HG03521 (cell line): ENCODE measurements around the gene EEIG1.

Experiments
- ATAC-seq: cut with Tn5 transposase; IDR thresholded peaks from one replicate; pipeline ENCODE4 v1.9.1; 2021; ENCODE audit warnings: mild to moderate bottlenecking, moderate library complexity; ENCODE audit not compliant: unreplicated experiment

EEIG1 gene

DNA sequence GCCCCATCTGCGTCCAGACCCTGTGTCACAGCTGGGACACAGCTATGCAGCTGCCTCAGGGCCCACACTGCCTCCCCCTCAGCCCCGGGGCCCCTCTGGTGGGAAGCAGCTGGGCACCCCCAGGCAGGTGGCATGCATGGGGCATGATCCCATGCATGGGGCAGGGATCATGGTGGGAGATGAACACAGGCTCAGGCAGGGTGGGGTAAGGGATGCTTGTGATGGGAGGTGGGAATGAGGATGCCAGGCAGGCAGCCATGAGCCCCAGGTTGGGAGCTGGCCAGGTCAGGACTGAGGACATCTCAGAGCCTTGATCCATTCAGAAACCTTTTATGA, 19.7 kb downstream of the EEIG1 start:
- no peak for ATAC-seq

DNA sequence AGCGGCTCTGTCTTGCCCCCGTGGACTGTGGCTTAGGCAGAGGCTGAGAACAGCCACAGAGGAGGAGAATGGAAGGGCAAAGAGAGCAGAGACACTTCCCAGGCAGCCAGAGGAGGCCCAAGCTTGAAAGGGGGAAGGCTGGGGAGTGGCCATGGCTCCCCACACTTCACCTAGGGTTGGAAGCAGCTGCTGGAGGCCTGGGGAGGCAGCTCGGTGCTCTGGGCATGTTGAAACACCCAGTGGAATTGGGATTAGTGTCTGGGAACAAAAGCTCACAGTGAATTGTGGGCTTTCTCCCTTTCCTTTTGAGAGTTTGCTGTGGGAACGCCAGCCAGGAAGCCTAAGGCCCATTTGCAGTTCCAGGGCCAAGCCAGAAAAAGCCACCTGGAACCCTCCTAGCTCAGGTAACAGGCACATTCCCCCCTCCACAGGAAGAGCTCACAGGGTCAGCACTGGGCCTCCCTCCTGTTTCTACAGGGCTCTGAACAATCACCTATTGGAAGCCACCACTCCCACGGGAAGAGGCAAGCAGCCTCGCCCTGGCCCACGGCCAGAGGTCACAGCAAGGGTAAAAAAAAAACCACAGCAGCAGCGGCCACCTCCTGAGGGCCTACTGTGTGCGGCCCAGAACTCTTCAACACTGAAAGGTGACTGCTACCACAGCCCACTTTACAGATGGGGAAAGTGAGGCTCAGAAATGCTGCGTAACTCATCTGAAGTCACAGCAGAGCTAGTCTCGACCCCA, 20.2 kb downstream of the EEIG1 start:
- no peak for ATAC-seq

DNA sequence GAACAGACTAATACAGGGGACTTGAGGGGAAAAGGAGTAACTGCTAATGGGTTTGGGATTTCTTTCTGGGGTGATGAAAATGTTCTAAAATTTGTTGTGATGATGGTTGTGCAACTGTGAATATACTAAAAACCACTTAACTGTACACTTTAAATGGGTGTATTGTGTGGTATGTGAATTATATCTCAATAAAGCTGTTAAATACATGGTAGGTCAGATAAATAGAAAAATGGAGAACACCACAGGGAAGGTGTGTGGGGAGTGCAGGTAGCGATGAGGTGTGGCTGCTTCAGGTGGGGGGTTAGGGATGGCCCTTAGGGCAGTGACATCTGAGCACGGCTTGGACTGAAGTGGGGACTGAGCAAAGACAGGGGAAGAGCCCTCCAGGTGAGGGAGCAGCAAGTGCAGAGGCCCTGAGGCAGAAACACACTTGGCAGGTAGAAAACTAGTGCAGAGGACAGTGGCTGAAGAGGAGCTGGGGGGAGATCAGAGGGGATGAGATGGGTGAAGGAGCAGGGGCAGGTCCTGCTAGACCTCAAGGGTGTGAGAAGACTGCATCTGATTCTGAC, 20.9 kb downstream of the EEIG1 start:
- ATAC-seq: no peak

DNA sequence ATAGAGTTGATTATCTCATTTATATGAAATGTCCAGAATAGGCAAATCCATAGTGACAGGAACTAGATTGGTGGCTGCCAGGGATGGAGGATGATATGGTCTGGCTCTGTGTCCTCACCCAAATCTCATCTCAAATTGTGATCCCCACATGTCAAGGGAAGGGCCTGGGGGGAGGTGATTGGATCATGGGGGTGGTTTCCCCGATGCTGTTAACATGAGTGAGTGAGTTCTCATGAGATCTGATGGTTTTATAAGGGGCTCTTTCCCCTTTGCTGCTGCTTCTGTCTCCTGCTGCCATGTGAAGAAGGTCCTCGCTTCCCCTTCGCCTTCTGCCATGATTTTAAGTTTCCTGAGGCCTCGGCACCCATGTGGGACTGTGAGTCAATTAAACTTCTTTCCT, 21.4 kb downstream of the EEIG1 start:
- no peak for ATAC-seq

DNA sequence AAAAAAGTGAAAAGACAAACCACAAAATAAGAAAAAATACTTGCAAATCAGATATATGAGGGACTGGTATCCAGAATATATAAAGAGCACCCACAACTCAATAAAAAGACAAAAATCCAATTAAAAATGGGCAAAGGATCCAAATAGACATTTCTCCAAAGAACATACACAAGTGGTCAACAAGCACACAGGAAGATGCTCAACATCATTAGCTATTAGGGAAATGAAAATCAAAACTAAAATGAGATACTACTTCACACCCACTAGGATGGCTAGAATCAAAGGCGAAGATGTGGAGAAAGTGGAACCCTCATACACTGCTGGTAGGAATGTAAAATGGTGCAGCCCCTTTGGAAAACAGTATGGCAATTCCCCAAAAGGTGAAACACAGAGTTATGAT, 22.1 kb downstream of the EEIG1 start:
- ATAC-seq: no peak

DNA sequence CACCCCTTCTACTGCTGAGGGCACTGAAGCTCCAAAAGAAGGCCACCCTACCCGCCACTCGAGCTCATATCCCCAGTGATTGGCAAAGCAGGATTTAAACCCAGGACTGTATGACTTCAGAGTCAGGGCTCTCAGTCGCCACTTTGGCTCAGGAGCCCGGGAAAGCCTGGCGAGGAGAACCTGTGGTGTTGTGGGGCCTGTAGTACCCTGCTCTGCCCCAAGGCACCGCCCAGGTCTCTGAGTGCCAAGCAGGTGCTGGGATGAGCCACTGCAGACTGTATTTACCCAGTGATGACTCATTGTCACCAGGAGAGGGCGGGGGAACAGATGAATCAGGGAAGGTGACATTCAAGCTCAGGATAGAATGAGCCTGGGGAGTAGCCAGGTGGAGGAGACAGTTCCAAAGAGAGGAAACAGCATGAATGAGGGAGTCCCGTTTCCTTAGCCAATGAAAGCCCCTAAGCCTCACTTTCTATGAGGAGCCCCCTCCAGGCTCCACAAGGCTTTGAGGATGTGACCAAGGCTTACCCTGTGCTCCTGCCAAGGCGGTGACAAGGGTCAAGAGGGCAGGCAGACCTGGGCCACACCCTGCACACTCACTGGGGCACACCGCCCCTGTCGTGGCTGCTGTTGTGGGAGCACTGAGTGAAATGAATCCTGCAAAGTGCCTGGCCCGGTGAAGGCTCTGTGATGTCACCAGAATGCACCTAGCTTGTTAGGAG, 25.3 kb downstream of the EEIG1 start:
- ATAC-seq: peak; percentile 53

DNA sequence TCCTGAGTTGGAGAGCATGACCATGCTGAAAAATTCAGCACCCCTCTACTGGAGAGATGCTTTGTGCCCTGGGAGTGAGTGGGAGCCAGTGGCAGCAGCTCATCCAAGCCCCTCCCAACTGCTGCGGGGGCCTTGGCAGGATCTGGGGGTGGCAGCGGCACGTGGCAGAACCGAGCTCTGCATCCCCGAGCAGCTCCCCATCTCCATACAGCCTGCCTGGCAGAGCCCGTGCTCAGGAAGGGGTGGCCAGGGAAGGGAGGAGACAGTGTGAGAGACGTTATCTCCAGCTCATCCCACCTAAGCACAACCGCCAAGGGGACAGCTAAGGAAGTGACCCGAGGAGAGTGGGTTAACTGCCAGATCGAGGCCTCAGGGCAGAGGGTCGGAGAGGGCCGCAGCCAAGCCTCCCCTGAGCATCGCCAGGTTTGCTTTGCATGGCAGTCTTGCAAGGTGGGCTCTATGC, 25.9 kb downstream of the EEIG1 start:
- ATAC-seq: no peak

DNA sequence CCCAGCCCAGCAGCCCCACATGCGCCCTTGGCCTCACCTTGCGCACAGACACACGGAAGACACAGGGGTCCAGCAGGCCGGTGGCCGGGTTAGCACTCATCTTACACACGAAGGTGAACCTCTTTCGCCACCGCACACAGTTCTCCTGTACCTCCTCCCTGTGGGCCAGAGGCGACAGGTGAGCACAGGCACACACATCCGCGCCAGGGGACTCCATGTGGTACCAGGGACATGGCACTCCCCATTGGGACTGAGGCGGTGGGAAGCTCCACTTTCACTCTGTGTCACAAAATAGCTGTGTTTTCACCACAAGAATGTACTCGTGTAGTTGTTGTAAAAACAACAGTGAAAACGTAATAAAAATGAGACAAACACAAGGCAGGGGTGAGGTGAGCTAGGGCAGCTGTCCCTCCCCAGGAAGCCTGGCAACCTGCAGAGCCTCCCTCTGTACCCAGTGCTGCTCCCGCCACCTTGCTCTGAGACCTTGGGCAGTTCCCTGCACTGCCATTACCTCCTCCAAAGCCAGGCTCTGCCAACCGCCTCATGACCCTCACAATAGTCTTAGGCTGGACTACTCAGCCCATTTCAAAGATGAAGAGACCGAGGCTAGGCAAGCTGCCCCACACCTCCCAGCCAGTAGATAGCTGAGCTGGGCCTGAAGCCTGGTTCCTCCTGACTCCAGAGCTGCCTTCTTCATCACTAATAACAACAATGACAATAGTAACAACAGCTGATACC, 26.9 kb downstream of the EEIG1 start:
- no peak for ATAC-seq

DNA sequence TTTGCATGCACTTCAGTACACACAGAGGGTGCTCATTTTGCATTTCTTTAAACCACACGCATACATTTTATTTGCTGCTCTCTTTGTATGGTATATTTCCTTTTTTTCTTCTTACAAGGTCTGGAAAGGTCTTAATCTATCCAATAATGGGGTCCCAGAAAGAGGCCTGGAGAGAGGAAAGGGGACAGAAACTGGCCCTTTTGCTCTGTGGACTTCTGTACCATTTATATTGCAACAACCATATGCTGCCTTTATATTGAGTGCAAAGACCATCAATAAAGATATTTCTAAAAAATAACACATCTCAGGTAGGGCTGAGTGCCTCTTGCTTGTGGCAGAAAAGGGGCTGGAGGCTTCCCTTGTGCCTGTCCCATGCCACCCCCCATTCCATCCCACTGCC, 27.6 kb downstream of the EEIG1 start:
- no peak for ATAC-seq

DNA sequence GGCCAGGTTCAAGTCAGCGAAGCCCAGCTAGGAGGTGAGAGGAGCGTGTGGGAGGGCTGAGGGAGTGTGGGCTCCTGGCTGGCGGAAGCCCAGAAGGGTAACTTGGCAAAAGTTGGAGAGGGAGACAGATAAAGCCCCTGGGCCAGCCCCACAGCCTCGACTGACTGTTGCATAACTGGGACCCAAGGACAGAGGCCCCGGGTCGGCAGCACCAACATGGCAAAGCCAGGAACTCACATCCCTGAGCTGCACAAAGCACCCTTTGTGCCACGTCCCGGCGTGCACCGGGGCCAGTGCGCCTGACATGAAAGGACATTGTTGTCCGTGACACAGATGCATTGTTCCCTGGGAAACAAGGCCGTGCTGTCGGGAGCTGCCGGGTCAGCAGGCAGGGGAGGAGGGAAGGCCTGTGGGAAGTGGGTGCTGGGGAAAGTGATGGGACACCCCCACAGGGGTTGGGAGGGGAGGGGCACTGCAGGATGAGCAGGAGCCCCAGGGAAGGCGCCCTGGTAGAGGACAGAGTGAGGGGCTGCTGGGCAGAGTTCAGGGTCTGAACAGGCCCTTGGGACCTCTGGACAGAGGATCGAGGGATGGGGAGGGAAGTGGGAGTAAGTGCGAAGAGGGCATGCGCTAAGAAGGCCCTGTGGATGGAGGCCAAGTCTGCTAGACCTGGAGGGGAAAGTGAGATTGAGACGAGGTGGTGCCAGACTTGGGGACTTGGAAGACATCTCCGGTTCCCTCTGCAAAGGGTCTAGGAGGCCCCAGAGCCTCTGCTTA, 30.1 kb downstream of the EEIG1 start:
- no peak for ATAC-seq

DNA sequence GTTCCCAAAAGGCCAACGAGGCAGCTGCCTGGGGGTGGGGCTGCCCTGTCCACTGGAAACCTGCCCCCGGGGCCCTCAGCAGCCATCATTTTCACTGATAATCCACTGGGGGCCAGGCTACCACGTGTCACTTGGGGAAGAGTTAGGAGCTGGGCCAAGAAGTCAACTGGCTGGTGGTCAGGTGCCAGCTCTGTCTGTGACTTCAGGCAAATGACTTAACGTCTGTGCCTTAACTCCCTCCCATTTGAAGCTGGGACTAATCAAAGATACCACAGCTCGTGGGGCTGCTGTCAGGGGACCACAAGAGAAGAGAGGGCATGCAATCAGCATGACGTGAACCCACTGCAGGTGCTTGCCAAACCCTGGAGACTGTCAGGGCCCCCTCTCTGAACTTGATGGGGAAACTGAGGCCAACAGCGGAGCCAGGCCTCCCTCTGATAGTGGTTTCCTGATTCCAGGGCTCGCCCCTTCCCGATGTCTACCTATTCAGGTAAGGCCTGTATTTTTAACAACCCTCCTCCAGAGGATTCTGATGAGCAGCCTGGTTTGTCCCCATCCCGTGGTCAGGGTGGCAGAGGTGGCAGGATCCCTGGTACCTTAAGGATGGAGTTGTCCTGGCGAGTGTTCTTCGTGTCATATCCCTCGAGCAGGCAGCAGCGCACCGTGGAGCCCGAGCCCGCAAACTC, 30.8 kb downstream of the EEIG1 start:
- ATAC-seq: no peak

DNA sequence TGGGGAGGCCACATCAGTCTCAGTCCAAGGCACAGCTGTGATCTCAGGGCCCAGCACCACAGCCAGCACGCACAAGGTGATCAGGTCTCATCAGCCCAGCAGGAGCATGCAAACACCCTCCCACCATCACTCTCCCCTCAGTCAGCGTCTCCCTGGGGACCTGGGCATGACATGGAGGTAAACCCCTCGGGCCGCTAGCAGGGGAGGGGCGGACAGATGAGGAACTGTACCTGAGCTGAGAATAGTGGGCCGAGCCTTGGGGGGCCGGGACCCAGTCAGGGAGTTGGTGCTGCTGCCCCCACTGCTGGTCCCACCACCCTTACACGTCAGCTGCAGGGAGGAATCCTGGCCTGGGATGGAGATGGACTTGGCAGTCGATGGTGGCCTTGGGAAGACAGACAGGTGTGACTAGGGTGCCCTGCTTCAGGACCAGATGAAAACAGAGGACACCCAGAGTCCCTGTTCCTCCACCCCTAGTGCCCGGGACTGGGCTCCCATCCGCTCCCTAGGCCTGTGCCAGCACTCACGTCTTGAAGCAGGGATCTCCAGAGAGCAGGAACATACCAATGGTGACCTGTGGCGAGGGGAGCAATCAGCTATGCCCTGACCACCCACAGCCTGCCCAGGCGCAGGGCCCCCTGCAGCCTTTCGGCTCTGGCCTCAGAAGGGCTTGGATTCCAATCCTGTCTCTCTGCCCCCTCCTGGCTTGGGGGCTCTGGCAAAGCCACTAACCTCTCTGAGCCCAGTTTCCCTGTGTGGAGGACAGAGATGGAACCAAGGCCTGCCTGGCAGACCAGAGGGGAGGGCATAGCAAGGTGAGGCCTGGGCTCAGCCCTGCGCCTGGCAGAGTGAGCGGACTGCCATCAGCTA, 32.7 kb downstream of the EEIG1 start:
- no peak for ATAC-seq

DNA sequence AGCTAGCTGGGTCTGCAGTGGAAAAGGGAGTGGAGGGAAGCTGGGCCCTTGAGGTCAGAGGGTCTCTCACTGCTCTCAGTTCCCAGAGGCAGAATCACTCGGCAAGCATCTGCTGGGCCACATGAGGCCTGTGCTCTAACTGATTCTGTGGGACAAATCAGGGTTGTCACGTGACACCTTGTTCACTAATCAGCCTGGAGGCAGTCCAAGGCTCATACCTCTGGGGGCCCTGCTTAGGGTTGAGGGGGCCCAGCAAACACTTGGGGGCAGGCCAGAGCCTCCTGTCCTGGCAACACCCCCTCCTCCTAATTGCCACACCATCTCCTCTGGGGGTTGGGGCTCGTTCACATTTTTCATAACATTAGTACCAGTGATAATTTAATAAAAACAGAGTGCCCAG, 34.1 kb downstream of the EEIG1 start:
- ATAC-seq: no peak

DNA sequence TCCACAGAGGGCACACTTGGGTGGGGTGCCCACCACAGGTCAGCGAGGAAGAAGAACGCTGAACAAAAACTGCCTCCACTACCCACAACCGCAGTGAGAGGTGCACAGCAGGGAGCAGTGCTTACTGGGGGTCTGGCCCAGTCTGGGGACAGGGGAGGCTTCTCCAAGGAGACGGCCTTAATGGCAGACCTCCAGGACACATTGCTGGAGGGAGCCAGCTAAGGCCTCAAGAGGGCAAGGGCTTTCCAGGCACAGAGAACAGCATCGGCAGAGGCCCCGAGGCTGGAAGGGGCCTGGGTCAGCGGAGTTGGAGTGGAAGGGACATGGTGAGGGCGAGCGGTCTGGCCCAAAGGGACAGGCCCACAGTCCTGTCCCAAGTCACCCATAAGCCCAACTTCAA, 34.8 kb downstream of the EEIG1 start:
- no peak for ATAC-seq

DNA sequence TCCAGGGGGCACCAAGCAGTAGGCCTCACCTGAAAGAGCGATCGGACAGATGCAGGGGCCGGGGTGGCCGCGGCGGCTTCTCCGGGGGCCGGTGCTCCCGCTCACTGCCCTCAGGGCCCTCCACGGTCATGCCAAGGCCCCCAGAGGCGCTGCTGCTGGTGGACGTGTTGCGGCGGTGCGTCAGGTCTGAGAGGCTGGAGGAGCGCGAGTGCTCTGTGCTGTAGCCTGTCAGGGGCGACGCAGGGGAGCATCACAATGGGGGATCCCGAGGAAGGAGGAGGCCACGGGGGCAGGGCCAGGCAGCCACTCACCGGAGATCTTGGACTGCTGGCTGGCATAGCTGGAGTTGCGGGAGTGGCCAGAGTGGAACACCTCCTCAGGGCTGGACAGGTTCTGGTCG, 35.5 kb downstream of the EEIG1 start:
- ATAC-seq: no peak

DNA sequence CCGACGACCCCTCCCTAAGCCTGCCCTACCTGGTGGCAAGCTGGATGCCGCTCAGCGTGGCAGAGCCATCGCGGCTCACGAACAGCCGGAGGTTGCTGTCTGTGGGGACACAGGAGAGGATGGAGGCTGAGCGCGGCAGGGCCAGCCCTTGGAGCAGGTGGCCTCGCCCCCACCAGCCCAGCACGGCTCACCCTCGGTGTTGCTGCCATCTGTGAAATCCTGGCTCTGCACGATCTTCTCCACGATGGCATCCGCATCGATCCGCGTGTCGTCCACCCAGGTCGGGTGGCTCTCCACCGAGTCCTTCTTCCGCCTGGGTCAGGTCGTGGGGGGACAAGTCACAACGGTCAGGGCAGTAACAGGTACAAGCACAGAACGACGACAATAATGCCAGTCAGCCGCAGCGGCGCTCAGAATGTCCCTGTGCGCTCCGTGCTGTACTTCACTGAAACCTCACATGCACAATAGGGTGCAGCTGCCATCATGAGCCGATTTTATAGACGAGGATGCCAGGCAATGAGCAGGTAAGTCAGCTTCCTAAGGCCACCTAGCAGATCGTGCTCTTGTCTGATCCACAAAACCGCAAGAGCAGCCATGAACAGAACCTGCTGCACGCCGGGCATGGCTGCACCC, 36.1 kb downstream of the EEIG1 start:
- no peak for ATAC-seq

DNA sequence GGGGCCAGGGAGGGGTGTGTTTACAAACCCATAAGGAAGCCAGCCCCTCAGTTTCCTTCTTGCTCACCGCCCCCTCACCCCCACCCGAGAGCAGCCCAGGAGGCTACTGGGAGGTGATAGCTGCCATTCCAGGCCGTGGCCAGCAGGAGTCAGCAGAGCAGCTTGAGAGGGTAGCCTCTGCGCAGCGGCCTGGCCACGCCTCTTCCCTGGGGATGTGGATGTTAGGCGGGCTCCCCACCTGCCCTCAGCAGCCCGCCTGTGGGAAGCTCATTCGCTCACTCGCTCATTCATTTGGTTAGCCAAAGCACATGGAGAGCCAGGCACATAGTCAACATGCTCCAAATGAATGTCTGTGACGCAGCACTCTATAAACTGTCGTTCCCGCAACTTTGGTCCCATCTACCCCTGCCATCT, 37.1 kb downstream of the EEIG1 start:
- ATAC-seq: no peak

DNA sequence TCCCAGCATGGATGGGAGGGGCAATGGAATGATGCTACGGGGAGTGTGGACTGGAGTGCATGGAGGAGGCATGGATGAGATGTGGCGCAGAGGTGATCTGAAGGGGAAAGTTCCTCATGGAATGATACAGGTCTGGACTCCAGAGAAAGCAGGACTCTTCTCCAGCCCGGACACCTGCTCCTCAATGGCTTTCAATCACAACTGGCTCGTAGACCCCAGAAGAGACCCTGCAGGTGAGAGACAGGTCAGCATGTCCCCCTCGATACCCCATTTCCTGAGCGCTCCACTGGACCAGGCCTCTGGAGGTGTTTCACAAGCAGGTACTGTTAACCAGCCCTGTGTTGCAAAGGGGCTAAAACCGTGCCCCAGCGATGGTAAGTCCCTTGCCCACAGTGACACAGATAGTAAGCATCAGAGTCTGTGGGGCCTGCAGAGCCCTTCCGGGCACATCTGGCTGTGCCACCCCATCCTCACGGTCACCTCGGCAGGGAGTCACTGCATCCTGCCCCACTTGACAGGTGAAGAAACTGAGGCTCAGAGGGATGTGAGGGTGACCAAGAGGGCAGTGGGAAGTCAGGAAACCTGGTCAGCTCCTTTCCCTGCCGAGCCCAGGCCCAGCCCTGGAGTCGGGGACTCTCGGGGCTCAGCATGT, 37.7 kb downstream of the EEIG1 start:
- ATAC-seq: no peak
